Caco-2 (cell line): ENCODE data around the gene SLCO4C1. TPM values are rescaled to one million over a fixed set of nuclear protein-coding genes. Genes with fewer than 3 reads are reported as not detected.

Source experiments
- BruUV-seq: library from RNA; stranded (reverse); fragments of 400-500 nt; replicated peaks from 2 replicates; lab custom pipeline; 2021; lab: Mats Ljungman, UMichigan
- CTCF ChIA-PET: fragments of 300-600 bp; sonication (Branson Sonifier 250); formaldehyde crosslinking; loops from one replicate; lab custom pipeline; 2022; ENCODE audit warnings: antibody characterized with exemption; lab: Charles Lee
- POLR2A ChIA-PET: fragments of 300-600 bp; sonication (Branson Sonifier 250); formaldehyde crosslinking; loops from one replicate; lab custom pipeline; 2022; ENCODE audit warnings: antibody characterized with exemption; lab: Charles Lee
- DNase-seq, 2 experiments: peaks; one replicate each; pipeline versions ENCODE4 v3.0.0 to v3.0.0-alpha.2; 2020 to 2022
- H3K27me3 ChIP-seq: replicated peaks from 2 replicates; pipeline ENCODE4 v1.6.0; 2011; ENCODE audit warnings: low read length; ENCODE audit not compliant: control insufficient read depth, insufficient read depth
- H3K36me3 ChIP-seq: 2 replicates; pipeline ENCODE4 v1.5.1; 2011; ENCODE audit warnings: low read length; ENCODE audit not compliant: control insufficient read depth, insufficient read depth
- H3K4me1 ChIP-seq: fragments of 250-450 bp; sonication (Bioruptor Pico); 2 replicates; pipeline ENCODE4 v1.5.1; 2020; ENCODE audit warnings: mild to moderate bottlenecking
- H3K4me3 ChIP-seq: 2 replicates; pipeline ENCODE4 v1.5.1; 2011; ENCODE audit warnings: low read depth, mild to moderate bottlenecking, control low read depth, low read length
- H3K9me3 ChIP-seq: fragments of 250-450 bp; sonication (Bioruptor Pico); 2 replicates; pipeline ENCODE4 v1.5.1; 2020; ENCODE audit warnings: mild to moderate bottlenecking, moderate library complexity
- H3K27ac Mint-ChIP-seq: one replicate; pipeline ENCODE4 v1.8.0; 2022; ENCODE audit warnings: mixed read lengths; ENCODE audit not compliant: unreplicated experiment
- H3K27me3 Mint-ChIP-seq: one replicate; pipeline ENCODE4 v1.8.0; 2022; ENCODE audit warnings: mixed read lengths; ENCODE audit not compliant: insufficient read depth, unreplicated experiment
- H3K36me3 Mint-ChIP-seq: one replicate; pipeline ENCODE4 v1.8.0; 2022; ENCODE audit warnings: mild to moderate bottlenecking, mixed read lengths; ENCODE audit not compliant: insufficient read depth, unreplicated experiment
- H3K4me1 Mint-ChIP-seq: one replicate; pipeline ENCODE4 v1.8.0; 2022; ENCODE audit warnings: low read depth, mixed read lengths; ENCODE audit not compliant: unreplicated experiment
- H3K4me3 Mint-ChIP-seq: one replicate; pipeline ENCODE4 v1.8.0; 2022; ENCODE audit warnings: mild to moderate bottlenecking, moderate library complexity, mixed read lengths; ENCODE audit not compliant: unreplicated experiment
- H3K9me3 Mint-ChIP-seq: one replicate; pipeline ENCODE4 v1.8.0; 2022; ENCODE audit warnings: mixed read lengths; ENCODE audit not compliant: unreplicated experiment
- intact Hi-C: fragments of 100-400 bp; cut with micrococcal nuclease; formaldehyde crosslinking; loops from one replicate; pipeline ENCODE4 v1.10.0; 2022; ENCODE audit not compliant: unreplicated experiment
- total RNA-seq: library from RNA; stranded (reverse); gene quantifications from 2 replicates; pipeline ENCODE4 v1.2.3, GENCODE V29; 2022
- TF ChIP-seq, protein P1 (sequence below), 2 experiments: fragments of 200-600 bp in 1 of 2; IDR thresholded peaks; 1 replicate in 1 of 2; 2 replicates in 1 of 2; pipeline versions ENCODE4 v1.5.1 to v1.8.0; 2011 to 2022; ENCODE audit warnings: antibody characterized with exemption in 1 of 2, control low read depth in 1 of 2, inconsistent platforms in 1 of 2, low read depth in 1 of 2, low read length in 1 of 2, mild to moderate bottlenecking in 1 of 2, moderate library complexity in 1 of 2; ENCODE audit not compliant: insufficient read depth in 1 of 2, severe bottlenecking in 1 of 2, unreplicated experiment in 1 of 2

Gene SLCO4C1
- total RNA-seq, 1 experiment from 2014 or later, result 1.5 TPM

DNA sequence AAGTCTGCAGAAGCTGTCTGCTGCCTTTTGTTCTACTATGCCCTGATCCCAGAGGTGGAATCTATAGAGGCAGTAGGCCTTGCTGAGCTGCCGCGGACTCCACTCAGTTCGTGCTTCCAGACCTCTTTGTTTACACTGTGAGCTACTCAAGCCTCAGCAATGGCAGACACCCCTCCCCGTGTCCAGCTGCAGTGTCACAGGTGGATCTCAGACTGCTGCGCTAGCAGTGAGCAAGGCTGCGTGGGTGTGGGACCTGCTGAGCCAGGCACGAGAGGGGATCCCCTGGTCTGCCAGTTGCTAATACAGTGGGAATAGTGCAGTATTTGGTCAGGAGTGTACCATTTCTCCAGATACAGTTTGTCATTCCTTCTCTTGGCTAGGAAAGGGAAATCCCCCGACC lies 99.6 kb downstream of the SLCO4C1 start:
- Histone ChIP-seq H3K27me3 (no peaks in the 10 kb centered on the region), H3K36me3 (no peaks in the 10 kb centered on the region), H3K4me1 (peaks cover 13% of the 10 kb centered on the region), H3K9me3 (peaks cover 10% of the 10 kb centered on the region; the same call in 1 of the 2 replicates), H3K4me3 (no peak overlapping the region)
- peaks cover 12% of the 10 kb centered on the region for H3K4me1 Mint-ChIP-seq
- no peak overlapping the region for H3K4me3 Mint-ChIP-seq
- ChIA-PET CTCF (no interaction called here), POLR2A (no interaction called here)
- H3K9me3 Mint-ChIP-seq, result peaks cover 14% of the 10 kb centered on the region
- intact Hi-C loops, result no loop called here
- H3K27ac Mint-ChIP-seq, result no peak overlapping the region
- H3K27me3 Mint-ChIP-seq, result no peaks in the 10 kb centered on the region
- no TSS peak for BruUV-seq
- H3K36me3 Mint-ChIP-seq, result no peaks in the 10 kb centered on the region
- no peak for DNase-seq
- TF ChIP-seq, protein P1, sequence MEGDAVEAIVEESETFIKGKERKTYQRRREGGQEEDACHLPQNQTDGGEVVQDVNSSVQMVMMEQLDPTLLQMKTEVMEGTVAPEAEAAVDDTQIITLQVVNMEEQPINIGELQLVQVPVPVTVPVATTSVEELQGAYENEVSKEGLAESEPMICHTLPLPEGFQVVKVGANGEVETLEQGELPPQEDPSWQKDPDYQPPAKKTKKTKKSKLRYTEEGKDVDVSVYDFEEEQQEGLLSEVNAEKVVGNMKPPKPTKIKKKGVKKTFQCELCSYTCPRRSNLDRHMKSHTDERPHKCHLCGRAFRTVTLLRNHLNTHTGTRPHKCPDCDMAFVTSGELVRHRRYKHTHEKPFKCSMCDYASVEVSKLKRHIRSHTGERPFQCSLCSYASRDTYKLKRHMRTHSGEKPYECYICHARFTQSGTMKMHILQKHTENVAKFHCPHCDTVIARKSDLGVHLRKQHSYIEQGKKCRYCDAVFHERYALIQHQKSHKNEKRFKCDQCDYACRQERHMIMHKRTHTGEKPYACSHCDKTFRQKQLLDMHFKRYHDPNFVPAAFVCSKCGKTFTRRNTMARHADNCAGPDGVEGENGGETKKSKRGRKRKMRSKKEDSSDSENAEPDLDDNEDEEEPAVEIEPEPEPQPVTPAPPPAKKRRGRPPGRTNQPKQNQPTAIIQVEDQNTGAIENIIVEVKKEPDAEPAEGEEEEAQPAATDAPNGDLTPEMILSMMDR (IDR thresholded peaks at IDR 0.05; ENCODE audit: insufficient read depth in 1 of 2, low read depth in 1 of 2, low read length in 1 of 2, severe bottlenecking in 1 of 2, unreplicated experiment in 1 of 2), result no peak

Other genes starting within 250 kb of the SLCO4C1 start
- not detected in 2 replicates for gene SLCO6A1, start 202.7 kb upstream of the SLCO4C1 start, total RNA-seq